NCI-H2107 (cell line): ENCODE data around the gene TCF12.

Experiments used
- DNase-seq: peaks from one replicate; lab custom pipeline; 2025; lab: John Stamatoyannopoulos, UW

Gene TCF12

GRCh38 chr15:57217778-57218598 is 299.5 kb downstream of the TCF12 start:
- no peak for DNase-seq

- peak; percentile 51 for DNase-seq
Observed at GRCh38 chr15:57218826-57219576, 300.6 kb downstream of the TCF12 start.

- DNase-seq, result no peak
Observed at GRCh38 chr15:57220205-57220604, 301.8 kb downstream of the TCF12 start.

- no peak for DNase-seq
Observed at GRCh38 chr15:57221134-57221533, 302.7 kb downstream of the TCF12 start.

GRCh38 chr15:57223345-57223744 is 304.9 kb downstream of the TCF12 start:
- DNase-seq, result no peak

- DNase-seq, result no peak
Observed at GRCh38 chr15:57223887-57224286, 305.4 kb downstream of the TCF12 start.

GRCh38 chr15:57224664-57225063 is 306.2 kb downstream of the TCF12 start:
- DNase-seq, result no peak

- no peak for DNase-seq
Observed at GRCh38 chr15:57227166-57227565, 308.7 kb downstream of the TCF12 start.

GRCh38 chr15:57227899-57228298 is 309.5 kb downstream of the TCF12 start:
- DNase-seq, result no peak

- DNase-seq, result no peak
Observed at GRCh38 chr15:57228395-57228794, 310.0 kb downstream of the TCF12 start.

GRCh38 chr15:57229051-57229450 is 310.6 kb downstream of the TCF12 start:
- DNase-seq, result no peak

GRCh38 chr15:57231559-57231958 is 313.1 kb downstream of the TCF12 start:
- no peak for DNase-seq

- DNase-seq, result no peak
Observed at GRCh38 chr15:57234156-57234555, 315.7 kb downstream of the TCF12 start.

- DNase-seq, result no peak
Observed at GRCh38 chr15:57235186-57235585, 316.7 kb downstream of the TCF12 start.

GRCh38 chr15:57235873-57236272 is 317.4 kb downstream of the TCF12 start:
- DNase-seq, result no peak

- DNase-seq, result no peak
Observed at GRCh38 chr15:57236561-57237300, 318.3 kb downstream of the TCF12 start.

GRCh38 chr15:57237301-57237642 is 318.8 kb downstream of the TCF12 start:
- no peak for DNase-seq

- DNase-seq, result no peak
Observed at GRCh38 chr15:57237676-57238075, 319.2 kb downstream of the TCF12 start.

GRCh38 chr15:57245130-57245529 is 326.7 kb downstream of the TCF12 start:
- DNase-seq, result no peak

- no peak for DNase-seq
Observed at GRCh38 chr15:57245714-57246113, 327.3 kb downstream of the TCF12 start.

- DNase-seq, result no peak
Observed at GRCh38 chr15:57248074-57248473, 329.6 kb downstream of the TCF12 start.

GRCh38 chr15:57251308-57251707 is 332.9 kb downstream of the TCF12 start:
- no peak for DNase-seq

GRCh38 chr15:57251941-57252340 is 333.5 kb downstream of the TCF12 start:
- DNase-seq, result no peak
